ENCODE results near the gene ARHGAP18. TPM values are rescaled to one million over a fixed set of nuclear protein-coding genes. Genes with fewer than 3 reads are reported as not detected.

ARHGAP18 gene
- polyA plus RNA-seq, 2 donors, result 2.1 to 2.2 TPM

DNA sequence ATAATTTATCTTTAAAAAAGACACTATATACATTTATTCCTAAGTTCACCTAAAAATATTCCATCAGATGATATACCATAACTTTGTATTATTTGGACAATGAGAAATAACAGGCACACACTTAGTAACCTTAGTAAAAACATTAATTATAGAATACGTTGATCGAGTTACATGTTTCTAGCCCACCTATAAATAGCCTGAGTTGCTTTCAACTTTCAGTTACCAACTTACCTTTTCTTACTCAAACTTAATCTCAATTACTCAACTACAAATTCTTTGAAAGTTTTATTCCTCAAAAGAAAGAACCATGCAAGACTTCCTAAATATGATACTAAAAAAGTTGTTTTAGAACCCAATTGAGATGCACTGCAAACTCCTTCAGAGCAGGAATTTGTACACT lies 12.2 kb downstream of the ARHGAP18 start:
- Histone ChIP-seq H3K9me3 (ENCODE audit: control insufficient read depth in 2 of 2, insufficient read depth in 1 of 2, low read depth in 1 of 2, low read length in 1 of 2) (no peaks in the 10 kb centered on the region), H3K4me1 (ENCODE audit: control insufficient read depth in 2 of 2, insufficient read depth in 2 of 2, low read length in 1 of 2) (no peaks in the 10 kb centered on the region), H3K27me3 (ENCODE audit: control insufficient read depth in 1 of 2, insufficient read depth in 2 of 2, low read length in 2 of 2) (no peaks in the 10 kb centered on the region), H3K36me3 (ENCODE audit: control insufficient read depth in 2 of 2, insufficient read depth in 2 of 2, low read length in 1 of 2) (no peaks in the 10 kb centered on the region), H3K27ac (ENCODE audit: low read depth in 2 of 2, low read length in 1 of 2) (no peak overlapping the region), H3K4me3 (ENCODE audit: low read depth in 1 of 2, low read length in 2 of 2) (no peak overlapping the region)
- 96% methylated on average over 2 of the region's 2 CpGs for WGBS, 2 donors

DNA sequence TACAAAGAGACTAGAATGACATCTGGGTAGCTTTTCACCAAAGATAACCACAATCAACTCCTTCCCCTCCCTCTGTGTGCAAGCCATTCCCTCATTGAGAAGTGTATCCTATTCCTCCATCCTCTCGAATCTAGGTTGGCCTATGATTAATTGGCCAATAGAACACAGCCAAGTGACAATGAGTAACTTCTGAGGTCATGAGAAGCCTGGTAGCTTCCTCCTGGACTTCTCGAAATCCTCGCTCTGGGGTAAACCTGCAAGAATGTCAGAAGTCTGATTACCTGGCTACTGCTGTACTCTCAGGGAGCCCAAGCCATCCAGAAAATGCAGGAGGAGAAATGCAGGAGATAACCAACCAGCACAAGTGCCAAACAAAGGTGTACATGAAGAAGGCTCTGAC lies 13.1 kb downstream of the ARHGAP18 start:
- WGBS, 2 donors, result 84 to 89% methylated on average over 3 of the region's 3 CpGs
- H3K27ac ChIP-seq (ENCODE audit: low read depth in 2 of 2, low read length in 1 of 2), result no peak overlapping the region
- H3K4me1 ChIP-seq (ENCODE audit: control insufficient read depth in 2 of 2, insufficient read depth in 2 of 2, low read length in 1 of 2), result no peaks in the 10 kb centered on the region
- H3K36me3 ChIP-seq (ENCODE audit: control insufficient read depth in 2 of 2, insufficient read depth in 2 of 2, low read length in 1 of 2), result no peaks in the 10 kb centered on the region
- H3K9me3 ChIP-seq (ENCODE audit: control insufficient read depth in 2 of 2, insufficient read depth in 1 of 2, low read depth in 1 of 2, low read length in 1 of 2), result no peaks in the 10 kb centered on the region
- no peak overlapping the region for H3K4me3 ChIP-seq (ENCODE audit: low read depth in 1 of 2, low read length in 2 of 2)
- no peaks in the 10 kb centered on the region for H3K27me3 ChIP-seq (ENCODE audit: control insufficient read depth in 1 of 2, insufficient read depth in 2 of 2, low read length in 2 of 2)

- no peaks in the 10 kb centered on the region for H3K36me3 ChIP-seq (ENCODE audit: control insufficient read depth in 2 of 2, insufficient read depth in 2 of 2, low read length in 1 of 2)
- no peaks in the 10 kb centered on the region for H3K4me1 ChIP-seq (ENCODE audit: control insufficient read depth in 2 of 2, insufficient read depth in 2 of 2, low read length in 1 of 2)
- H3K27me3 ChIP-seq (ENCODE audit: control insufficient read depth in 1 of 2, insufficient read depth in 2 of 2, low read length in 2 of 2), result no peaks in the 10 kb centered on the region
- 54 to 59% methylated on average over 1 of the region's 1 CpG for WGBS, 2 donors
- no peaks in the 10 kb centered on the region for H3K9me3 ChIP-seq (ENCODE audit: control insufficient read depth in 2 of 2, insufficient read depth in 1 of 2, low read depth in 1 of 2, low read length in 1 of 2)
- H3K27ac ChIP-seq (ENCODE audit: low read depth in 2 of 2, low read length in 1 of 2), result no peak overlapping the region
- no peak overlapping the region for H3K4me3 ChIP-seq (ENCODE audit: low read depth in 1 of 2, low read length in 2 of 2)
These were observed 14.0 kb downstream of the ARHGAP18 start for GRCh38 chr6:129696028-129696418.

GRCh38 chr6:129695373-129696027 lies 14.5 kb downstream of the ARHGAP18 start:
- WGBS, 2 donors, result 49 to 55% methylated on average over 3 of the region's 3 CpGs
- H3K9me3 ChIP-seq (ENCODE audit: control insufficient read depth in 2 of 2, insufficient read depth in 1 of 2, low read depth in 1 of 2, low read length in 1 of 2), result no peaks in the 10 kb centered on the region
- H3K27me3 ChIP-seq (ENCODE audit: control insufficient read depth in 1 of 2, insufficient read depth in 2 of 2, low read length in 2 of 2), result no peaks in the 10 kb centered on the region
- no peaks in the 10 kb centered on the region for H3K36me3 ChIP-seq (ENCODE audit: control insufficient read depth in 2 of 2, insufficient read depth in 2 of 2, low read length in 1 of 2)
- H3K4me3 ChIP-seq (ENCODE audit: low read depth in 1 of 2, low read length in 2 of 2), result no peak overlapping the region
- H3K27ac ChIP-seq (ENCODE audit: low read depth in 2 of 2, low read length in 1 of 2), result no peak overlapping the region
- H3K4me1 ChIP-seq (ENCODE audit: control insufficient read depth in 2 of 2, insufficient read depth in 2 of 2, low read length in 1 of 2), result no peaks in the 10 kb centered on the region

DNA sequence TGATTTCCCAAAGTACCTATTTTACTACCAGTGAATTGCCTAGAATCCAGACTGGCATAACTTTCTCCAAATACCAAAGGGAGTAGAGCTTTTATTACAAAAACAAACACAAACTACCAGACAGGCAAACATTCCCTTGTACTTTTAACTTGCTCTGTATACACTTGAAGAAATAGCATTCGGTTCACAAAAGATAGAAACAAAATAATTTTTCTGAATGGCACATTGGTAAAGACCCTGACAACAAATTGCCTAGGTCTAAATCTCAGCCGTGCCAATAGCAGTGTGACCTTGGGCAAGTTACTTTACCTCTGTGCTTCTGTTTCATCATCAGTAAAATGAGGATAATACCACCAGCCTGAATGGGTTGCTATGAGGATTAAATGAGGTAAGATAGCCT lies 15.9 kb downstream of the ARHGAP18 start:
- WGBS, 2 donors, result 68 to 86% methylated on average over 2 of the region's 2 CpGs
- H3K27me3 ChIP-seq (ENCODE audit: control insufficient read depth in 1 of 2, insufficient read depth in 2 of 2, low read length in 2 of 2), result no peaks in the 10 kb centered on the region
- no peaks in the 10 kb centered on the region for H3K4me1 ChIP-seq (ENCODE audit: control insufficient read depth in 2 of 2, insufficient read depth in 2 of 2, low read length in 1 of 2)
- no peak overlapping the region for H3K4me3 ChIP-seq (ENCODE audit: low read depth in 1 of 2, low read length in 2 of 2)
- no peak overlapping the region for H3K27ac ChIP-seq (ENCODE audit: low read depth in 2 of 2, low read length in 1 of 2)
- no peaks in the 10 kb centered on the region for H3K36me3 ChIP-seq (ENCODE audit: control insufficient read depth in 2 of 2, insufficient read depth in 2 of 2, low read length in 1 of 2)
- no peaks in the 10 kb centered on the region for H3K9me3 ChIP-seq (ENCODE audit: control insufficient read depth in 2 of 2, insufficient read depth in 1 of 2, low read depth in 1 of 2, low read length in 1 of 2)

- peaks cover 0 to 2% of the 10 kb centered on the region in 2 donors for H3K4me1 ChIP-seq (ENCODE audit: control insufficient read depth in 2 of 2, insufficient read depth in 2 of 2, low read length in 1 of 2)
- WGBS, 2 donors, result 77 to 87% methylated on average over 2 of the region's 2 CpGs
- no peak overlapping the region for H3K27ac ChIP-seq (ENCODE audit: low read depth in 2 of 2, low read length in 1 of 2)
These were observed 17.5 kb downstream of the ARHGAP18 start for GRCh38 chr6:129692467-129692866.

DNA sequence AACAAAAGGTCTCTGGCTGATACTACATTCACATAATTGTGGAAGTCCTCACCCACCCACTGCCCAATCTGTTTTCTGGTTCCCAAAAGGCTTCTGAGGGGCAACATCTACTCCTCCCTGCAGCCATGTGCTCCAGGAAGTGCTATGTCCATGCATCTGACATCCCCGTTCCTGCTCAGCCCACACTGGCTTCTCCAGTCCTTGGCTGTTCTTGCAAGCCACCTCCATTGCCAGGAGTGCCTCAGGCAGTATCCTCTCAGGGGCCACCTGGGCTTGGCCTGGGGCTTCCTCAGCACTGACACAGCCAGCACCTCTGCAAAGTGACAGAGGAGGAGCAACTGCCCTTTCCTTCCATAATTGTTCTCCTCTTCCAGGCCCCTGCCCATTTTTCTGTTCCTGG lies 18.3 kb downstream of the ARHGAP18 start:
- Histone ChIP-seq H3K27me3 (ENCODE audit: control insufficient read depth in 1 of 2, insufficient read depth in 2 of 2, low read length in 2 of 2) (no peaks in the 10 kb centered on the region), H3K27ac (ENCODE audit: low read depth in 2 of 2, low read length in 1 of 2) (no peak overlapping the region), H3K4me3 (ENCODE audit: low read depth in 1 of 2, low read length in 2 of 2) (no peak overlapping the region), H3K36me3 (ENCODE audit: control insufficient read depth in 2 of 2, insufficient read depth in 2 of 2, low read length in 1 of 2) (no peaks in the 10 kb centered on the region), H3K9me3 (ENCODE audit: control insufficient read depth in 2 of 2, insufficient read depth in 1 of 2, low read depth in 1 of 2, low read length in 1 of 2) (no peaks in the 10 kb centered on the region), H3K4me1 (ENCODE audit: control insufficient read depth in 2 of 2, insufficient read depth in 2 of 2, low read length in 1 of 2) (peaks cover 0 to 2% of the 10 kb centered on the region in 2 donors)
- WGBS, 2 donors, result 44 to 60% methylated on average over 1 of the region's 1 CpG

More at GRCh38 chr6:129692467-129692866, 17.5 kb downstream of the ARHGAP18 start:
- Histone ChIP-seq H3K9me3 (ENCODE audit: control insufficient read depth in 2 of 2, insufficient read depth in 1 of 2, low read depth in 1 of 2, low read length in 1 of 2) (no peaks in the 10 kb centered on the region), H3K4me3 (ENCODE audit: low read depth in 1 of 2, low read length in 2 of 2) (no peak overlapping the region), H3K27me3 (ENCODE audit: control insufficient read depth in 1 of 2, insufficient read depth in 2 of 2, low read length in 2 of 2) (no peaks in the 10 kb centered on the region), H3K36me3 (ENCODE audit: control insufficient read depth in 2 of 2, insufficient read depth in 2 of 2, low read length in 1 of 2) (no peaks in the 10 kb centered on the region)

- H3K27me3 ChIP-seq (ENCODE audit: control insufficient read depth in 1 of 2, insufficient read depth in 2 of 2, low read length in 2 of 2), result no peaks in the 10 kb centered on the region
- no peak overlapping the region for H3K4me3 ChIP-seq (ENCODE audit: low read depth in 1 of 2, low read length in 2 of 2)
- no peaks in the 10 kb centered on the region for H3K36me3 ChIP-seq (ENCODE audit: control insufficient read depth in 2 of 2, insufficient read depth in 2 of 2, low read length in 1 of 2)
- 91 to 97% methylated on average over 5 of the region's 5 CpGs for WGBS, 2 donors
- H3K4me1 ChIP-seq (ENCODE audit: control insufficient read depth in 2 of 2, insufficient read depth in 2 of 2, low read length in 1 of 2), result peaks cover 0 to 2% of the 10 kb centered on the region in 2 donors
- H3K27ac ChIP-seq (ENCODE audit: low read depth in 2 of 2, low read length in 1 of 2), result no peak overlapping the region
- no peaks in the 10 kb centered on the region for H3K9me3 ChIP-seq (ENCODE audit: control insufficient read depth in 2 of 2, insufficient read depth in 1 of 2, low read depth in 1 of 2, low read length in 1 of 2)
These were observed 18.8 kb downstream of the ARHGAP18 start for GRCh38 chr6:129691043-129691640.

DNA sequence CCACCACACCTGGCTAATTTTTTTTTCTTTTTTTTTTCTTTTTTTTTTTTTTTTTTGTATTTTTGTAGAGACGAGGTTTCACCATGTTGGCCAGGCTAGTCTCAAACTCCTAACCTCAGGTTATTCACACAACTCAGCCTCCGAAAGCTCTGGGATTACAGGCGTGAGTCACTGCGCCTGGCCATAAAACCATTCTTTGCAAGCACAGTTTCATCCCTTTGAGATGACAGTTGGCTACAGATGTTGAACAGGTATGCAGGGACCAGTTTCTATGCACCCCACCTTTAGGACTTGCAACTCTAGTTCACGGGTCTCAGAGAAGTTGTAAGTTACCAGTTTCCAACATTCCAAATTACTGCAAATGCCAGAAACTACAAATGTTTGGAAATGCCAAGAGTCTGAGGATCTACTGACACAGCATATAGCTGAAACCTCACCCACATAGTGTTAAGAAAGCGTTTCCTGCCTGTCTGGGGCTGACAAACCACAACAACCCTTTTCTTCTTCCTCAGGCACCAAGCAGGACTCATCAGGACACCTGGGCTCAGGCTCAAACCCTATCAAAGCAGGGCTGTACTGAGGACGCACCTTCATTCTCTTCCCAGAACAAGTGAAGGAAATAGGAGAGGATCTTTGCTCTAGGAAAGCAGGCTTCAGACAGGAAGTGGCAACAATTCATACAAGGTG lies 22.9 kb downstream of the ARHGAP18 start:
- Histone ChIP-seq H3K27ac (ENCODE audit: low read depth in 2 of 2, low read length in 1 of 2) (peak overlapping the region in 1 of 2 donors; percentile 9), H3K27me3 (ENCODE audit: control insufficient read depth in 1 of 2, insufficient read depth in 2 of 2, low read length in 2 of 2) (no peaks in the 10 kb centered on the region), H3K4me3 (ENCODE audit: low read depth in 1 of 2, low read length in 2 of 2) (no peak overlapping the region), H3K9me3 (ENCODE audit: control insufficient read depth in 2 of 2, insufficient read depth in 1 of 2, low read depth in 1 of 2, low read length in 1 of 2) (no peaks in the 10 kb centered on the region), H3K36me3 (ENCODE audit: control insufficient read depth in 2 of 2, insufficient read depth in 2 of 2, low read length in 1 of 2) (no peaks in the 10 kb centered on the region), H3K4me1 (ENCODE audit: control insufficient read depth in 2 of 2, insufficient read depth in 2 of 2, low read length in 1 of 2) (peaks cover 0 to 2% of the 10 kb centered on the region in 2 donors)
- 70 to 79% methylated on average over 7 of the region's 7 CpGs for WGBS, 2 donors

Measured in esophagus (tissue), 2 donors.